C1 segment of cervical spinal cord (tissue), 14 donors: ENCODE measurements around the gene CCR7.
"Not testable (repeated sequence)": the region's sequence is repeated elsewhere in the genome, so short reads cannot be mapped to it uniquely, and the experiment has no call there.

Experiments used
- DNase-seq, 14 donors: peaks; one replicate each; lab custom pipeline; 2025; lab: John Stamatoyannopoulos, UW

The CCR7 gene

DNA sequence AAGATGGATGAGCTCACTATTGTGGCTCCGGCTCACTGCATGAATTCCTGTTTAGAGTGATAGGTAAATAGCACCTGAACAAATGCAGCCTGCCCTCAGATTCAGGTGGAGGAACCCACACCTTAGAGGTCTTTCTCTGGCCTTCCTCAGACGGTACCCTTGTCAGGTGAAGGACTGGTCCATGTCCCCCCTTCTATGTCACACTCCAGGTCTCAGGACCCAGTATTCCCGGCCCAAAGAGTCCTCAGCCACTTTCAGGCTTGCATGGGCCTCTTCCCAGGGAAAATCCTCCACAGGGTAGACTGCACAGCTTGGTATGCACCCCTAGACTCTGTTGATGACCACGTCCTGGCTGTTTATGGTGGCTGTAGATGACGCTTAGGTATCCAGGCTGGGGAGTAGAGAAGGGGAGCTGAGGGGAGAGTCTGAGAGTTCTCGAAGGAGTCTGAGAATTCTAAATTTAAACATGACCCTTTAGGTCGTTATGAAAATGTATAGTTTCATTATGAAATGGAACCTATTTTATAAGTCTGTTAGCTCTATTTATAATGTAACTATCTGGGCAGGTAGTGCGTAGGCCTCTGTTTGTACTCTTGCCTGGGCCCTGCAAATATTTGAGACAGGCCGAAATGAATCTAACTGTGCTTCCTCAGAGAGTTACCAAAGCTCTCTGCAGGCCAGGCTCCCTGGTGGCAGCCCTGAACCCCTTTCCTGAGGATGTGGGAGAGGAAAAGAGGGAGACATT lies 32.5 kb upstream of the CCR7 start:
- no peak for DNase-seq

DNA sequence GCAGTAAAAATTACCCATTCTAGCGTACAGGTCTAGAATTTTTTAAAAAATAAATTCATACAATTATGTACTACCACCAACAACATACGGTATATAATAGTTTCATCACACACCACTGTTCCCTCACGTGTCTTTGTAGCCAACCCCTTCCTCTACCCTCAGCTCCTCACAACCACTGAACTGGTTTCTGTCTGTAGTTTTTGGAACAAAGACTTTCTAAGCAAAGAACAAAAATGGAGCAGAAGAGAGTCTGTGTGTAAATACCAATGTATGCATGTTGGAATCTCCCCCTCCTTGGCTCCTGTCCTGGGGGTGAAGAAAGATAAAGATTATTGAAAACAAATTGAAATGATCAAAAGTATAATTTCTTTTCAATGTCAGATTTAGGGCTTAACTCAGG lies 31.9 kb upstream of the CCR7 start:
- no peak for DNase-seq

DNA sequence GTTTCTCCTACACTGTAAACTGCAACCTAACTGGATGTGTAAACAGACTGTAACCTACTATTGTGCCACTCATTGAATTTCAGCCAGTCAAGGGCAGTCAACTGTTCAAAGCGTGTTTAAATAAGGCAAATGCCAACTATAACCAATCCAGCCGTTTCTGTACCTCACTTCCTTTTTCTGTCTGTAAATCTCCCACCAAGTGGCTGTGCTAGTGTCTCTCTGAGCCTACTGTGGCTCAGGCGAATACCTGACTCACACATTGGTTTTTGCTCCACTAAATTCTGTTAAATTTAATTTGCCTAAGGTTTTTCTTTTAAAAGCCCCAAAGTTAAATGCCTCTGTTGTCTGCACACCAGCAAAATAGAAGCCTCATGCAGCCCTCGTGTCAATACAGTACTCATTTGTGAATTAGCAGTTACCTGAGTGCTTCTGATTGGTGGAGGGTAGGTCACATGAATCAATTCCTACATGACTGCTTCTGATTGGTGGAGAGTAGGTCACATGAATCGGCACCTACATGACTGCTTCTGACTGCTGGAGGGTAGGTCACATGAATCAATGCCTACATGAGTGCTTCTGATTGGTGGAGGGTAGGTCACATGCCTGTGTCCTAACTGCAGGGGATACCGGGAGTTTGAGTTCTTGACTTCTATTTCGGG lies 31.1 kb upstream of the CCR7 start:
- no peak for DNase-seq

DNA sequence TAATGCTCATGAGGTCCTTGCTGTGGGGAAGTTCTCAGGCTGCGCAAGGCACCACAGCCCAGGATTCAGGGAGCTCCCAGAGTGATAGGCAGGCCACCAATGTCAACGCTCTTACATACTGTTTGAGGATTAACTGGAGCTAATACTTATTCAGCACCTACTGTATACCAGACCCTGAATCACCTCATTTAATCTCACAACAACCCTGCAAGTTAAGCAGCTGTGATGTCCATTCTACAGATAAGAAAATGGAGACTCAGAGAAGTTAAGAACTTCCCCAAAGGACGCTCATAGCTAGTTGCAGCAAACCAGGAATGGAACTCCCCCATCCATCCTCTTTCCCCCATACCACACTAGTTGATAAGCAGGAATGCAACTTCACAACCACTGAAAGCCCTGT lies 25.5 kb upstream of the CCR7 start:
- DNase-seq, result no peak

DNA sequence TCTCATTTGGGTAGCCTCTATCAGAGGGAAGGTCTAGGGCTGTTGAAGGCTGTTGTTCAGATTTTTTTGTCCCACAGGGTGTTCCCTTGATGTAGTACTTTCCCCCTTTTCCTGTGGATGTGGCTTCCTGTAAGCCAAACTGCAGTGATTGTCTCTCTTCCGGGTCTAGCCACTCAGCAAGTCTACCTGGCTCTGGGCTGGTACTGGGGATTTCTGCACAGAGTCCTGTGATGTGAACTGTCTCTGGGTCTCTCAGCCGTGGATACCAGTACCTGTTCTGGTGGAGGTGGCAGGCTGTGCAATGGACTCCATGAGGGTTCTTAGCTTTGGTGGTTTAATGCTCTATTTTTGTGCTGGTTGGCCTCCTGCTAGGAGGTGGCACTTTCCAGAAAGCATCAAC lies 23.3 kb upstream of the CCR7 start:
- no peak for DNase-seq

DNA sequence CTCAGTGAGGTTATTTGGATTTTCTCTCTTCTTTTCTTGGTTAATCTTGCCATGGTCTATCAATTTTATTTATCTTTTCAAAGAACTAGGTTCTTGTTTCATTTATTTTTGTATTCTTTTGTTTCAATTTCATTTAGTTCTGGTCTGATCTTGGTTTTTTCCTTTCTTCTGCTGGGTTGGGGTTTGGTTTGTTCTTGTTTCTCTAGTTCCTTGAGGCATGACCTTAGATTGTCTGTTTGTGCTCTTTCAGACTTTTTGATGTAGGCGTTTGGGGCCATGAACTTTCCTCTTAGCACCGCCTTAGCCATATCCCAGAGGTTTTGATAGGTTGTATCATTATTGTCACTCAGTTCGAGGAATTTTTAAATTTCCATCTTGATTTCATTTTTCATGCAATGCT lies 21.0 kb upstream of the CCR7 start:
- not testable (repeated sequence) for DNase-seq

DNA sequence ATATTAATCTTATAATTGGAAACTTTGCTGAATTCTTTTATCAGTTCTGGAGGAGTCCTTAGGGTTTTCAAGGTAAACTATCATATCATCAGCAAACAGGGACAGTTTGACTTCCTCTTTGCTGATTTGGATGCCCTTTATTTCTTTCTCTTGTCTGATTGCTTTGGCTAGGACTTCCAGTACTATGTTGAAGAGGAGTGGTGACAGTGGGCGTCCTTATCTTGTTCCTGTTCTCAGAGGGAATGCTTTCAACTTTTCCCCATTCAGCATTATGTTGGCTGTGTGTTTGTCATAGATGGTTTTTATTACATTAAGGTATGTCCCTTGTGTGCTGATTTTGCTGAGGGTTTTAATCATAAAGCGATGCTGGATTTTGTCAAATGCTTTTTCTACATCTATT lies 19.7 kb upstream of the CCR7 start:
- not testable (repeated sequence) for DNase-seq

DNA sequence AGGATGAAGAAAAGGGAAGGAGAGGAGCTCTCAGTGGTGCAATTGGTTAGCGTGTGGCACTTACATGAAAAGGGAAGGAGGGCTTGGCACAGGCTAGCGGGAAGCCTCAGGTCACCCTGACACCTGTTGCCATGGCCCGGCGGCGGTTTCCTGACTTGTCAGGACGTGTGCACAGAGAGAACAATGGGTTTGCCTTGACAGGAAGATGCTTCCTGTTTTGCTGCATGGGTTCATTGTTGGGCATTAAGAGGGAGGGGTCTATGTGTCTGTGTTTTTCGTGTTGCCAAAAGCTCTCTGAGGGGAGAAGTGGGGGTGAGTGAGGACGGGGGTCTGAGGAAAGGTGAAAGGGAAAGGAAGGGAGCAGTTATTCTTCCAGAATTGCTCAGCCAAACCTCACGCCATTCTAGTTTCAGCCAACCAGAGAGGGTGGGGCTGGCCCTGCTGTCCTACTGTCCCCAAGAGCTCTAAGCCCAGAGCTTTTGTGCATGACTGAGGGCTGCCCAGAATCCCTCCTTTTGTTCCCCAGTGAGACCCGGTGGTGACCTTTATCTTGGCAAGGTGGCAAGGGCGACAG lies 17.1 kb upstream of the CCR7 start:
- DNase-seq, result no peak

DNA sequence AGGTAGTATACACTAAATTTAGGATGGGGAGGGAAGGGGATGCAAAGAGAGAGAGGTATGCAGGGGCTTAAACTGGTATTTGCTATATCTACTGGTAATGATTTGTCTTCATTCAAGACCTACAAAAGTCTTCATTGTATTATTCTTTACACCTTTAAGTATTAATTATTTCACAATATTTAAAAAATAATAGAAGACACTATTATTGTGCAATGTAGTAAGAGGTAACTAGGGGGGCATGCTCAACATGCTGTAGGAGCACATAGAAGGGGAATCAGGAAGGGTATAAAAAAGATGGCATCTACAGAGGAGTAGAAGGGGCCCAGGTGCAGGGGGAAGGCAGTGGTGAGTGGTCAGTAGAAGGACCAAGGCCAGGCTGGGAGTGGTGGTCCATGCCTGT lies 14.9 kb upstream of the CCR7 start:
- no peak for DNase-seq

DNA sequence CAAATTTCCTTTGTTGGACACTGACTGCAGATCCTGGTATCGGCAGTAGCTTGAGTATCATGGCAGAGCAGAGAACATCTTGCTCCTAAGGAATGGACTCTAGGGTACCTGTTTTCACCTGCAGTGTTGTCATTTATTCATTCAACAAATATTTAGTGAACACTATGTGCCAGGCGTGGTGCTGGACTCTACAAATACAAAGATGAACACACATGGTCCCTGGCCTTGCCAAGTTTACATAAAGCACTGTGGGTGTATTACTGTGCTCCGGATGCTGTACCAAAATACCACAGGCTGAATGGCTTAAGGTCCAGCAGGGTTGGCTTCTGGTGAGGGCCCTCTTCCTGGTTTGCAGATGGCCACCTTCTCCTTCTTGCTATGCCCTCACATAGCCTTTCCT lies 14.2 kb upstream of the CCR7 start:
- DNase-seq, result no peak

DNA sequence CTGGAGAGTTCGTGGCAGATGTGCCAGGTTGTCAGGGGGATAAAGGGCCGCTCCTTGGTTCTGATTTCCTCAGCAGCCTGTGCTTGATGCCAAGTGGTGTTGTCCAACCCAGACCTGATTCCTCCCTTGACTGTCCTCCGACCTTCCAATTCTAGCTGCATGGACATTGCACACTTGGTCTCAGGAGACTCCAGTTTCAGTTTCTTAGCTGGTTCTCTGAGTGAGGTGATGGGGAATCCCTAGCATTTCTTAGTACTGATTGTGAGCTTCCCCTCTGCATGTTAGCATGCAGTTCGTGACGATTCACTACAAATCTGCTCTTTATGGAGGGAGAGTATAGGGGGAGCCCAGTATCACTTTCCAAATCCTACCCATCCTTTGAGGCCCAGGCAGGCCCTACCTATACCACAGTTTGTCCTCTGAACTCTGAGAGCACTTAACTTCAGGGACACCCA lies 12.4 kb upstream of the CCR7 start:
- no peak for DNase-seq

DNA sequence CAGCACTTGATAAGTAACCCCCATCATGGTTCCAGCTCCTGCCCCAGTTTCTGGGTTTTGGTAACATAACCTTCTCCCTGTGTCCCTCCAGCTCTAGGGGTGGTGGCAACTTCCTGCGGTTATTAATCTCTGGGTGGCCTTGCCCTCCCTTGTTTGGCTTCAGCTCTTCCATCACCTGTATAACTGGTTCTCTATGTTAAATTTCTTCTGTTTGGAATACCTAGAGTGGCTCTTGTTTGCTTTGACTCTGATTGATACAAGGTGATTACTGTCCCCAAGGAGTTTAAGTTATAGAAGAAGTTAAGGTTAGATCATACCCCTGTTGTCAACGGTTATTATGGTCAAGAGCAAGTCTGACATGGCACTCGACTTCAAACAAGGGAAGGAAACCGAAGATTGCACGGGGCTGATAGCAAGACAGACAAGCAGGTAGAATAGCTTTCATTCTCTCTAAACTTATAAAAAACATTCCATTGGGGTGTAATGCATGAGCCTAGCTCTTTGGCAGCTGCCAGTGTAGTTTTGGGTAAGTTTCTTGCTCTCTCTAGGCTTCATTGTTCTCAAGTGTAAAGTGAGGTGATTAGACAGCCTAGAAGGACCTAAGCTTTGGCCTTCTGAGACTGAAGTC lies 11.0 kb upstream of the CCR7 start:
- no peak for DNase-seq

DNA sequence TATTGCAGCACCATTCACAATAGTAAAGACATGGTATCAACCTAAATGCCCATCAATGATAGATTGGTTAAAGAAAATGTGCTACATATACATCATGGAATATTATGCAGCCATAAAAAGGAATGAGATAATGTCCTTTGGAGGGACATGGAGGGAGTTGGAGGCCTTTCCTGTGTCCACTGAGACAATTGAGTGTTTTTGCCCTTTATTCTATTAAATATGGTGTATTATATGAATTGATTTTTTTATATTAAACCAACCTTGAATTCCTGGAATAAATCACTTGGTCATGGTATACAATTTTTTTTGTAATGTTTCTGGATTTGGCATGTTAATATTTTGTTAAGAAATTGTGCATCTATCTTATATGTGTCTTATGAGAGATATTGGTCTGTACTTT lies 9.0 kb upstream of the CCR7 start:
- no peak for DNase-seq

DNA sequence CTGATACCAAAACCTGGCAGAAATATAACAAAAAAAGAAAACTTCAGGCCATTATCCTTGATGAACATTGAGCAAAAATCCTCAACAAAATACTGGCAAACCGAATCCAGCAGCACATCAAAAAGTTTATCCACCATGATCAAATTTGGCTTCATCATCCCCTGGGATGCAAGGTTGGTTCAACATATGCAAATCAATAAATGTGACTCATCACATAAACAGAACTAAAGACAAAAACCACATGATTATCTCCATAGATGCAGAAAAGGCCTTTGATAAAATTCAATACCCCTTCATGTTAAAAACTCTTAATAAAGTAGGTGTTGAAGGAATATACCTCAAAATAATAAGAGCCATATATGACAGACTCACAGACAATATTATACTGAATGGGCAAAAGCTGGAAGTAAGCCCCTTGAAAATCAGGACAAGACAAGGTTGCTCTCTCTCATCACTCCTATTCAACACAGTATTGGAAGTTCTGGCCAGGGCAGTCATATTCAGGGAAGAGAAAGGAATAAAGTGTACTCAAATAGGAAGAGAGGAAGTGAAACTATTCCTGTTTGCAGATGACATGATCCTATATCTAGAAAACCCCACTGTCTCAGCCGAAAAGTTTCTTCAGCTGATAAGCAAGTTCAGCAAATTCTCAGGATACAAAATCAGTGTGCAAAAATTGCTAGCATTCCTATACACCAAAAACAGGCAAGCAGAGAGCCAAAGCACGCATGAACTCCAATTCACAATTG lies 7.1 kb upstream of the CCR7 start:
- DNase-seq, result not testable (repeated sequence)

DNA sequence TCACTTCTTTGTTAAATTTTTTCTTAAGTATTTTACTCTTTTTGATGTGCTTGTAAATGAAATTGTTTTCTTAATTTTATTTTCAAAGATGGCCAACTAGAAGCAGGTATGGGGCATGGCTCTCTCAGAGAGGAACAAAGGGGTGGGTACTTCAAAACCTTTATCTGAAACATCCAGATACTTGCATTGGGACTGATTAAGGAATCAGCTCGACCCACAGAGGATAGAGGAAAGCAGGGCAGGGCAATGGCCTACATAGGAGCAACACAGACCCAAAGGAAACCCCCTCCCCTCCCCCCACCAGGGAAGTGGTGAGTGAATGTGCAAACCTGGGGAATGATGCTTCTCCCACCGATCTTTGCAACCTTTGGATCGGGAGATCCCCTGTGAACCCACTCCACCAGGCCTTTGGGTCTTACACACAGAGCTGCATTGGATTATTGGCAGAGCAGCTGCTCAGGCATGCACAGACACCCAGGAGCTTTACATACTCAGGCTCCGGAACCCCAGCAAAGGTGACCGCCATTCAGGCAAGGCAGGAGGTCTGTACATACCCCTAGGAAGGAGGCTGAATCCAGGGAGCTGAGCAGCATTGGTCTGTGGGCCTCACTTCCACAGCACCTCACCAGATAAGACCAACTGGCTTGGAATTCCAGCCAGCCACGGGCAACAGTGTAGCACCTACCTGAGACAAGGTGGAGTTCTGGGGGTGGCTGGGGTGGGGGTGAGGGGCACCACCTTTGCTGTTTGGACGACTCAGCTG lies 3.0 kb upstream of the CCR7 start:
- DNase-seq, result no peak

DNA sequence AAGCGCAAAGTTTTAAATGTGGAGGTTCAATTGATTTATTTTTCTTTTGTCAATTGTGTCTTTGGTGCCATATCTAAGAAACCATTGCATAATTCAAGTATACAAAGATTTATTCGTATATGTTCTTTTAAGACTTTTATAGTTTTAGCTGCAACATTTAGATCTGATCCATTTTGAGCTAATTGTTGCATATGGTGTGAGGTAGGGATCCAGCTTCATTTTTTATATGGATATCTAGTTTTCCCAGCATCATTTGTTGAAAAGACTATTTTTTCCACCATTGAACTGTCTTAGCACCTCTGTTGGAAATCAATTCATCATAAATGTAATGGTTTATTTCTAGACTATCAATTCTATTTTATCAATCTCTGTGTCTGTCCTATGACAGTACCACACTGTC lies 2.1 kb upstream of the CCR7 start:
- no peak for DNase-seq

DNA sequence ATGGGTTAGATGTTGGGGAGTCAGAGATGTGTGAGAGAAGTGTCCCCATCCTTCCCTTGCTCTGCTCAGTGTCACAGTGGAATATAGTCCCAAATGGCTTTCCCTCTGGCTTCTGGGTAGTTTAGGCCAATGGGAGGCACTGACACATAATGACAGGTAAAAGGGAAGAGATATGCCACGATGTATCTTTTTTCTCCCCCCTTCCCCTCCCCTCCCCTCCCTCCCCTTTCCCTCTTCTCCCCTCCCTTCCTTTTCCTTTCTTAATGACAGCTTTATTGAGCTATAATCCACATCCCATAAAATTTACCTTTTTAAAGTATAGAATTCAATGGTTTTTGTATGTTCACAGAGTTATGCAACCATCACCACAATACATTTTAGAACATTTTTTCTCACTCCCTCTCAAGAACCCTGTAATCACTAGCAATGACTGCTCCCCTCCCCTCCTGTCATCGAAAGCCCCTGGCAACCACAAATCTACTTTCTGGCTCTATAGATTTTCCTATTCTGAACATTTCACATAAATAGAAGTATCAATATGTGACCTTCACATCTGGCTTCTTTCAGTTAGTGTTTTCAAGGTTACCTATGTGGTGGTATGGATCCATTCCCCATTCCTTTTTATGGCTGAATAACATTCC lies 617 bp upstream of the CCR7 start:
- DNase-seq, result no peak

DNA sequence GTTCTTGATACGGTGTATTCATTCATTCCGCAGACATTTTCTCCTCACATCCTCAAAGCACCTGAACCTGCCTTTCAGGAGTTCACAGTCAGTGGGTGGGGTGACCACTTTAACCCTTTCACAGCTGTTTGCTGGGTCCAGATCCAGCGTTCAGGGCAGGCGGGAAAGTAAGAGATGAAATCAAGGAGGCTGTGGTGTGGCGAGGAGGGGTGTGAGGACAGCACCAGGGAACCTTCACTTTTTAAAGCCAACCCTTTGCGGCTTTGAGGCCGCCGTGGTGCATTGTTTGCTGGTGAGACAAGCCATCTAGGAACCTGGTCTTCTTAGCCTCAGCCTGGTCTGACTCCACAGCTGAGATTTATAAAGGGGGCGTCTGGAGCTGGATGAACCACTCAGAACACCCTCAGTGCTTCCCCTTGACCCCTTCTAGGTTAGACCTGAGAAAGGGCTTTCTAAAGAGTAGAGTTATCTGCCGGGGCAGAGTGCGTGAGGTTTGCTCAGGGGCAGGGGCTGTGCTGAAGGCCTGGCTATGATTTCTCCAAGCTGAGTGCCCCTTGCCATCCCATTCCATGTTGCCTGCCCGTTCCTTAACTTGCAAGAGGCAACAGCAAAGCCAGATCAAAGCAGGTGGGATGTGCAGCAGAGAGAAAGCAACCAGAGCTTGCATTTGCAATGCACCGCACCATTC lies 933 bp downstream of the CCR7 start:
- no peak for DNase-seq

DNA sequence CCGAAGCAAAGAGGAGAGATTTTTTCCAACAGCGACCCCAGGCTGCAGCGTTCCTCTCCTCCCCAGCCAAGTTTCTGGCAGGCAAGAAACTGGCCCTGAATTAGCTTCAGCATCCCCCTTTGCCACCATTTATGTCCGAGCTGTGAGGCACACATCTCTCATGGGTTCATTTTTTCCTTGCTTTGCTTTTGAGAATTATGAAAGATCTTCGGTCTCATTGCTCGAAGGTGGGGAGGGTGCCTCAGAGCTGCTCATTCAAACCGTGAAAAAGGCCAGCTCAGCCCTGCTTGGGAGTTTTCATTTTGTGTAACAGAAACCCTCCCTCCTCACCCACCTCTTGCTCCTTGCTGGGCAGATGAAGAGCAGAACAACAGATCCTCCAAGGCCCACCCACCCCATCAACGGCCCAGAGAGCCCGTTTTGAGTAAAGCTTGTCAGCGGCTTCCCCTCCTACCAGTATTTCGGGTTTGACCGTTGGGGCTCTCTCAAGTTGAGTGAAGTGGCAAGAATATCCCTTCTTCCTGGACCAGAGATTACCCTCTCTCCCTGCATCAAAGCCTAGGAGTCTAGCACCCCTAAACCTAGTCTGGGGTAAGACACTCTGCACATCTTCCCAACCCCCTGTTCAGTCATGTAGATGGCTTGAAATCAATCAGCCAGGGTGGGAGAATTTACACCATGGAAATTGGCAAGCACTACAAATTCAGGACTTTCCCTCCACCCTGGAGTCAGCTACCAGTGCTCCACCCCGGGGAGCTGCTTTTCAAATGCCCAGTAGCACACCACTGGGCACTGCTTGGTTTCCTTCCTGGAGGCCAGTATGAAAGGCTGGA lies 1.8 kb downstream of the CCR7 start:
- no peak for DNase-seq
